GM19455 (cell line): ENCODE results near the gene ALKBH4.
"Not testable (repeated sequence)": the region's sequence is repeated elsewhere in the genome, so short reads cannot be mapped to it uniquely, and the experiment has no call there.

Source experiments
- ATAC-seq: cut with Tn5 transposase; IDR thresholded peaks from one replicate; pipeline ENCODE4 v1.9.1; 2021; ENCODE audit not compliant: unreplicated experiment

The ALKBH4 gene

GRCh38 chr7:102455596-102455995 is 9.1 kb downstream of the ALKBH4 start:
- ATAC-seq, result no peak

- not testable (repeated sequence) for ATAC-seq
Measured at GRCh38 chr7:102454932-102455331, 9.7 kb downstream of the ALKBH4 start.

GRCh38 chr7:102454468-102454867 is 10.2 kb downstream of the ALKBH4 start:
- no peak for ATAC-seq

- no peak for ATAC-seq
Measured at GRCh38 chr7:102453319-102453718, 11.3 kb downstream of the ALKBH4 start.

GRCh38 chr7:102452451-102452850 is 12.2 kb downstream of the ALKBH4 start:
- no peak for ATAC-seq

- no peak for ATAC-seq
Measured at GRCh38 chr7:102451371-102452054, 13.2 kb downstream of the ALKBH4 start.

GRCh38 chr7:102450242-102450641 is 14.4 kb downstream of the ALKBH4 start:
- no peak for ATAC-seq

GRCh38 chr7:102449136-102449535 is 15.5 kb downstream of the ALKBH4 start:
- no peak for ATAC-seq

- ATAC-seq, result no peak
Measured at GRCh38 chr7:102447311-102447710, 17.4 kb downstream of the ALKBH4 start.

GRCh38 chr7:102446387-102447156 is 18.1 kb downstream of the ALKBH4 start:
- no peak for ATAC-seq

GRCh38 chr7:102445674-102446071 is 19.0 kb downstream of the ALKBH4 start:
- no peak for ATAC-seq

GRCh38 chr7:102444961-102445673 is 19.5 kb downstream of the ALKBH4 start:
- ATAC-seq, result peak; percentile 34

GRCh38 chr7:102439963-102440795 is 24.5 kb downstream of the ALKBH4 start:
- no peak for ATAC-seq

GRCh38 chr7:102436118-102436517 is 28.5 kb downstream of the ALKBH4 start:
- no peak for ATAC-seq

GRCh38 chr7:102434039-102434486 is 30.6 kb downstream of the ALKBH4 start:
- ATAC-seq, result no peak

GRCh38 chr7:102433219-102434038 is 31.2 kb downstream of the ALKBH4 start, which contains the start of gene ORAI2:
ORAI2 (plus strand) TSS chr7:102433575; CDS start chr7:102438957, 5,382 bp downstream.
- ATAC-seq, result peak; percentile 70

GRCh38 chr7:102432442-102433218 is 32.0 kb downstream of the ALKBH4 start:
- peak; percentile 34 for ATAC-seq

- no peak for ATAC-seq
Measured at GRCh38 chr7:102431617-102432298, 32.9 kb downstream of the ALKBH4 start.
